Stomach (tissue), 4 donors: Measurements from ENCODE around the gene DCP2.

Experiments used
- CTCF ChIP-seq, 7 experiments: fragments of 450-650 bp in 4 of 7; fragments of 200-600 bp in 3 of 7; sonication (generic) in 3 of 7; IDR thresholded peaks; one replicate each; pipeline ENCODE4 v1.5.1; 2016 to 2019; ENCODE audit warnings: antibody characterized with exemption in 7 of 7, control low read depth in 2 of 7, mild to moderate bottlenecking in 1 of 7
- POLR2AphosphoS5 ChIP-seq, 3 donors: sonication (generic); formaldehyde crosslinking; IDR thresholded peaks; one replicate each; pipeline ENCODE4 v1.6.1; 2016; ENCODE audit warnings: antibody characterized with exemption in 3 of 3

DNA sequence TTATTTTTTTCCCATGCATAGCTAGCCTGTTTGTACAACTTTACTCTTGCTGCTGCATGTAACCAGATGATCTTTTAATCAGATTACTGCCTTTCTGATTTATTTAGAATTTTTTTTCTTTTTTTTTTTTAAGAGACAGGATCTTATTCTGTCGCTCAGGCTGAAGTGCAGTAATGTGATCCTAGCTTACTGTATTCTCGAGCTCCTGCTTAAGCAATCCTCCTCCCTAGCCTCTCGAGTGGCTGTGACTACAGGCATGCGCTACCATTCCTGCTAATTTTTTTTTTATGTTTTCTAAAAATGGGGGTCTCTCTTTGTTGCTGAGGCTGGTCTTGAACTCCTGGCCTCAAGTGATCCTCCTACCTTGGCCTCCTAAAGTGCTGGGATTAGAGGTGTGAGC, 9.6 kb downstream of the DCP2 start:
- TF ChIP-seq CTCF (IDR thresholded peaks at IDR 0.05): no peak
- no peak for TF ChIP-seq POLR2AphosphoS5 (IDR thresholded peaks at IDR 0.05)
